LNCaP clone FGC (cell line): ENCODE data around the gene CES3.

Source experiments
- DNase-seq: peaks from one replicate; pipeline ENCODE4 v3.0.0-alpha.2; 2011; ENCODE audit warnings: low read depth
- H3K4me3 ChIP-seq: 2 replicates; pipeline ENCODE4 v1.5.1; 2011; ENCODE audit warnings: mild to moderate bottlenecking, low read depth, low read length, control low read depth
- CTCF ChIP-seq: IDR thresholded peaks from 2 replicates; pipeline ENCODE4 v1.5.1; 2012; ENCODE audit warnings: mild to moderate bottlenecking; ENCODE audit not compliant: control insufficient read depth, insufficient read depth; ENCODE audit errors: extremely low read depth

Gene CES3

GRCh38 chr16:66996324-66996982 is 35.4 kb downstream of the CES3 start:
- TF ChIP-seq CTCF = no peak
- peak; percentile 34 for DNase-seq
- H3K4me3 ChIP-seq = no peak overlapping the region

GRCh38 chr16:66996983-66997358 is 35.9 kb downstream of the CES3 start:
- DNase-seq = no peak

GRCh38 chr16:67000384-67001351 is 39.6 kb downstream of the CES3 start:
- DNase-seq = no peak
- H3K4me3 ChIP-seq = peak overlapping the region; percentile 45
- no peak for TF ChIP-seq CTCF

More at GRCh38 chr16:66996983-66997358, 35.9 kb downstream of the CES3 start:
- H3K4me3 ChIP-seq = no peak overlapping the region
- TF ChIP-seq CTCF = no peak

- no peak for TF ChIP-seq CTCF
- no peak overlapping the region for H3K4me3 ChIP-seq
- no peak for DNase-seq
Measured at GRCh38 chr16:67001726-67002125, 40.7 kb downstream of the CES3 start.

GRCh38 chr16:67006930-67007658 is 46.0 kb downstream of the CES3 start:
- TF ChIP-seq CTCF = no peak
- H3K4me3 ChIP-seq = no peak overlapping the region
- no peak for DNase-seq

- DNase-seq = no peak
- no peak overlapping the region for H3K4me3 ChIP-seq
- no peak for TF ChIP-seq CTCF
Measured at GRCh38 chr16:67009158-67009557, 48.1 kb downstream of the CES3 start.
